BE2C (cell line): ENCODE measurements around the gene CHRNE.

Experiments
- DNase-seq: peaks from one replicate; pipeline ENCODE4 v3.0.0-alpha.2; 2020
- H3K27me3 ChIP-seq: fragments of 250-450 bp; sonication (Bioruptor Pico); 2 replicates; pipeline ENCODE4 v1.5.1; 2020; ENCODE audit warnings: mild to moderate bottlenecking
- H3K36me3 ChIP-seq: fragments of 250-450 bp; sonication (Bioruptor Pico); 2 replicates; pipeline ENCODE4 v1.5.1; 2020; ENCODE audit warnings: mild to moderate bottlenecking
- H3K4me1 ChIP-seq: fragments of 250-450 bp; sonication (Bioruptor Pico); 2 replicates; pipeline ENCODE4 v1.5.1; 2020
- H3K4me3 ChIP-seq: 2 replicates; pipeline ENCODE4 v1.5.1; 2011; ENCODE audit warnings: low read depth, low read length
- H3K9me3 ChIP-seq: fragments of 250-450 bp; sonication (Bioruptor Pico); 2 replicates; pipeline ENCODE4 v1.5.1; 2020
- CTCF ChIP-seq: IDR thresholded peaks from 2 replicates; pipeline ENCODE4 v1.5.1; 2012; ENCODE audit warnings: mild to moderate bottlenecking, low read depth, low read length

Gene CHRNE

GRCh38 chr17:4940555-4941318, 37.8 kb upstream of the CHRNE start:
- Histone ChIP-seq H3K36me3 (peaks cover 14% of the 10 kb centered on the region), H3K4me3 (peak overlapping the region; percentile 86), H3K9me3 (no peaks in the 10 kb centered on the region), H3K4me1 (no peaks in the 10 kb centered on the region; the same call in 1 of the 2 replicates), H3K27me3 (no peaks in the 10 kb centered on the region)
- peak; percentile 73 for DNase-seq
- no peak for TF ChIP-seq CTCF

GRCh38 chr17:4939796-4940554, 37.1 kb upstream of the CHRNE start, which contains the start of the genes RNF167 and SLC25A11:
TSS of gene RNF167 (plus strand) at chr17:4940268. CDS start at chr17:4940910, 642 bp downstream.
TSS of gene SLC25A11 (minus strand) at chr17:4940046. CDS start at chr17:4939910, 136 bp downstream.
- no peak for TF ChIP-seq CTCF
- Histone ChIP-seq H3K4me1 (no peaks in the 10 kb centered on the region), H3K27me3 (no peaks in the 10 kb centered on the region), H3K9me3 (no peaks in the 10 kb centered on the region), H3K36me3 (peaks cover 8% of the 10 kb centered on the region), H3K4me3 (peak within 1 kb of the TSS; percentile 86)
- peak; percentile 90 for DNase-seq

DNA sequence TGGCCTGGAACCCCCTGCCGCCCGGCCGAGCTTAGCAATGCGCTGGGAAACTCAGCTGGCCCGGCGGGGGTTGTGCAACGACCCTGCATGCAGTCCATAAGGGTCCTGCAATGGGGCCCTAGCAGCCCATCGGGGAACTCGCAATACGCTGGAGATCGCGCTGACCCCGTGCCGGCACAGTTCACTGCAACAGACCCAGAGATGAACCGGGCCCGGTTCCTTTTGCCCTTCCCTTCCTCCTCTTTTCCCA, 36.6 kb upstream of the CHRNE start:
- H3K27me3 ChIP-seq: no peaks in the 10 kb centered on the region
- H3K9me3 ChIP-seq: no peaks in the 10 kb centered on the region
- H3K4me3 ChIP-seq: peak overlapping the region; percentile 86
- no peak for DNase-seq
- peaks cover 3% of the 10 kb centered on the region for H3K36me3 ChIP-seq
- H3K4me1 ChIP-seq: no peaks in the 10 kb centered on the region
- no peak for TF ChIP-seq CTCF

DNA sequence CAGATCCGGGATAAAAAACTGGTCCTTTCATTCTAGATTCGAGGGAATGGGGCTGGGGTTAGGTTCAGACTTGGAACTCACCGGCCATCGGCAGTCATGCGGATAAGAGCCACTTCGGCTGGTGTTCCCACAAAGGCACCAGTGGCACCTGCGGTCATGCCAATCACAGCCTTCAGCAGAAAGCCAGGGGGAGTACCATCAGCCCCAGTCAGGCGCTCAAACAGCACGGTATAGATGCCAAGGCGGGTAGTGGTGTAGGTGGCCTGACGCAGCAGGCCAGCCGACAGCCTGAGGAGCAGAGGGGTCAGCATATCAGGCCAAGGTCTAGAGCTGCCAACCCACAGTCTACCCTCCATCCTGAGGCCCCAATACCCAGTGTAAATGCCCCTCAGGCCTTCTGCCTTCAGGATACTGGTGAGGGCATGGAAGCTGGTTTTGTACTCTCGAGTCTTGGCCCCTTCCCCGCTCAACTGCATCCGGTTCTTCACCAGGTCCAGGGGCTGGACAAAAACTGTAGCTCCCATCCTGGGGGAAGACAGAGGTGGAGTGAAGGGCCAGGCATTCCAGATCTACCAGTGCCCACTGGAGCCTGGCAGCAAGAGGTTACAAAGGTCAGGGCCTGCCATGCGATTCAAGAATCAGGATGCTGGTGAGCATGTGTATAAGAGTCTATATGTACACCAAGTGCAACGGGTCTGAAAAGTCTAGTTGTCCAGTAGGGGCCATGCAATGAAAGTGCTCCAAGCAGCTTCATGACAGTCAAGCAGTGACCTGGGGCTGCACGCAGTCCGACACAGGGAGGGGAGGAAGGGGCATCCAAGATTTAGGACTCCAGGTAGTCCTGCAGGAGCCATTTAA, 36.0 kb upstream of the CHRNE start:
- H3K4me3 ChIP-seq: peak overlapping the region; percentile 86
- TF ChIP-seq CTCF: no peak
- H3K36me3 ChIP-seq: no peaks in the 10 kb centered on the region; the same call in none of the 2 replicates
- no peaks in the 10 kb centered on the region for H3K27me3 ChIP-seq
- no peak for DNase-seq
- H3K4me1 ChIP-seq: no peaks in the 10 kb centered on the region
- no peaks in the 10 kb centered on the region for H3K9me3 ChIP-seq

GRCh38 chr17:4938069-4938491, 35.2 kb upstream of the CHRNE start:
- no peak overlapping the region for H3K4me3 ChIP-seq

More at GRCh38 chr17:4938069-4938491, 35.2 kb upstream of the CHRNE start:
- DNase-seq: no peak
- Histone ChIP-seq H3K27me3 (no peaks in the 10 kb centered on the region), H3K9me3 (no peaks in the 10 kb centered on the region), H3K36me3 (no peaks in the 10 kb centered on the region; the same call in none of the 2 replicates), H3K4me1 (no peaks in the 10 kb centered on the region)
- no peak for TF ChIP-seq CTCF
